Neural progenitor cell (in vitro differentiated cells): ENCODE results near the gene SERPINB3. TPM values are rescaled to one million over a fixed set of nuclear protein-coding genes. Genes with fewer than 3 reads are reported as not detected.

Source experiments
- DNase-seq: peaks from one replicate; pipeline ENCODE4 v3.0.0-alpha.2; 2016; ENCODE audit warnings: low spot score
- H2AFZ ChIP-seq: fragments of 200-600 bp; sonication (generic); replicated peaks from 2 replicates; pipeline ENCODE4 v1.6.1; 2016; ENCODE audit warnings: antibody characterized with exemption
- H3F3A ChIP-seq: fragments of 200-600 bp; sonication (generic); 2 replicates; pipeline ENCODE4 v1.6.1; 2016; ENCODE audit warnings: antibody characterized with exemption, low read depth
- H3K27ac ChIP-seq: fragments of 200-600 bp; sonication (generic); 2 replicates; pipeline ENCODE4 v1.5.1; 2016; ENCODE audit warnings: mild to moderate bottlenecking
- H3K27me3 ChIP-seq: fragments of 200-600 bp; sonication (generic); 2 replicates; pipeline ENCODE4 v1.6.1; 2016; ENCODE audit warnings: mild to moderate bottlenecking, moderate library complexity
- H3K36me3 ChIP-seq: fragments of 200-600 bp; sonication (generic); 2 replicates; pipeline ENCODE4 v1.5.1; 2016
- H3K4me1 ChIP-seq: fragments of 200-600 bp; sonication (generic); 2 replicates; pipeline ENCODE4 v1.6.1; 2016; ENCODE audit warnings: mixed run types
- H3K4me2 ChIP-seq: fragments of 200-600 bp; sonication (generic); 2 replicates; pipeline ENCODE4 v1.6.1; 2016
- H3K4me3 ChIP-seq: fragments of 200-600 bp; sonication (generic); 2 replicates; pipeline ENCODE4 v1.5.1; 2016
- H3K79me2 ChIP-seq: fragments of 200-600 bp; sonication (generic); 2 replicates; pipeline ENCODE4 v1.6.1; 2016; ENCODE audit warnings: low read depth
- H3K9ac ChIP-seq: fragments of 200-600 bp; sonication (generic); 2 replicates; pipeline ENCODE4 v1.6.1; 2016
- H3K9me3 ChIP-seq: fragments of 200-600 bp; sonication (generic); 2 replicates; pipeline ENCODE4 v1.5.1; 2016; ENCODE audit warnings: low read depth
- H4K20me1 ChIP-seq: fragments of 200-600 bp; sonication (generic); 2 replicates; pipeline ENCODE4 v1.6.1; 2016; ENCODE audit warnings: low read depth
- H3K27ac Mint-ChIP-seq: 3 replicates; pipeline ENCODE4 v1.8.0; 2021; ENCODE audit warnings: mixed read lengths
- H3K27me3 Mint-ChIP-seq: 2 replicates; pipeline ENCODE4 v1.8.0; 2022; ENCODE audit warnings: low read depth, mild to moderate bottlenecking, inconsistent platforms, moderate library complexity, mixed read lengths; ENCODE audit not compliant: insufficient read depth
- H3K36me3 Mint-ChIP-seq: 3 replicates; pipeline ENCODE4 v1.8.0; 2021; ENCODE audit warnings: mixed read lengths
- H3K4me1 Mint-ChIP-seq: 3 replicates; pipeline ENCODE4 v1.8.0; 2021; ENCODE audit warnings: mixed read lengths
- H3K4me3 Mint-ChIP-seq: 3 replicates; pipeline ENCODE4 v1.8.0; 2021; ENCODE audit warnings: mild to moderate bottlenecking, moderate library complexity, mixed read lengths
- H3K9me3 Mint-ChIP-seq: 3 replicates; pipeline ENCODE4 v1.8.0; 2020; ENCODE audit warnings: mixed read lengths
- CTCF ChIP-seq: fragments of 200-600 bp; sonication (generic); IDR thresholded peaks from 2 replicates; pipeline ENCODE4 v1.5.1; 2017; ENCODE audit warnings: antibody characterized with exemption, mild to moderate bottlenecking
- EZH2 ChIP-seq: fragments of 200-600 bp; sonication (generic); IDR thresholded peaks from 2 replicates; pipeline ENCODE4 v1.6.1; 2017; ENCODE audit warnings: antibody characterized with exemption, mild to moderate bottlenecking, moderate library complexity
- EZH2phosphoT487 ChIP-seq: fragments of 200-600 bp; sonication (generic); IDR thresholded peaks from 2 replicates; pipeline ENCODE4 v1.6.1; 2017; ENCODE audit warnings: antibody characterized with exemption
- total RNA-seq: library from RNA; depleted of rRNA; stranded (reverse); fragments of >200 nt; gene quantifications from 2 replicates; pipeline ENCODE4 v1.2.3, GENCODE V29; 2015; ENCODE audit warnings: low replicate concordance

SERPINB3 gene
- total RNA-seq, 1 donor from 2014 or later: not detected

GRCh38 chr18:63679820-63680606, 18.3 kb upstream of the SERPINB3 start:
- Mint-ChIP-seq H3K4me3 (no peak overlapping the region), H3K9me3 (no peaks in the 10 kb centered on the region), H3K27me3 (no peaks in the 10 kb centered on the region), H3K27ac (no peak overlapping the region), H3K4me1 (peaks cover 10% of the 10 kb centered on the region), H3K36me3 (no peaks in the 10 kb centered on the region)
- Histone ChIP-seq H3K27ac (no peak overlapping the region), H2AFZ (no peak overlapping the region), H3K4me3 (no peak overlapping the region), H3K4me2 (no peak overlapping the region), H4K20me1 (no peaks in the 10 kb centered on the region), H3K36me3 (no peaks in the 10 kb centered on the region), H3K4me1 (peaks cover 14% of the 10 kb centered on the region), H3K9ac (no peak overlapping the region), H3F3A (peaks cover 8% of the 10 kb centered on the region), H3K79me2 (no peaks in the 10 kb centered on the region), H3K27me3 (no peaks in the 10 kb centered on the region), H3K9me3 (no peaks in the 10 kb centered on the region)
- no peak for DNase-seq
- TF ChIP-seq EZH2 (no peak), EZH2phosphoT487 (no peak), CTCF (no peak)

- no peak overlapping the region for H3K4me2 ChIP-seq
- H3K9ac ChIP-seq: no peak overlapping the region
- no peaks in the 10 kb centered on the region for H3F3A ChIP-seq
- H3K27me3 ChIP-seq: no peaks in the 10 kb centered on the region
- Mint-ChIP-seq H3K27me3 (no peaks in the 10 kb centered on the region), H3K9me3 (no peaks in the 10 kb centered on the region), H3K4me1 (no peaks in the 10 kb centered on the region), H3K4me3 (no peak overlapping the region), H3K27ac (no peak overlapping the region), H3K36me3 (no peaks in the 10 kb centered on the region)
- H2AFZ ChIP-seq: peak overlapping the region; percentile 40
- no peaks in the 10 kb centered on the region for H3K9me3 ChIP-seq
- H3K4me3 ChIP-seq: no peak overlapping the region
- no peak for DNase-seq
- no peaks in the 10 kb centered on the region for H3K36me3 ChIP-seq
- no peaks in the 10 kb centered on the region for H4K20me1 ChIP-seq
- H3K79me2 ChIP-seq: no peaks in the 10 kb centered on the region
- TF ChIP-seq CTCF (no peak), EZH2 (no peak), EZH2phosphoT487 (no peak)
- peaks cover under 1% of the 10 kb centered on the region for H3K4me1 ChIP-seq
- no peak overlapping the region for H3K27ac ChIP-seq
Observed at GRCh38 chr18:63677500-63678225, 16.0 kb upstream of the SERPINB3 start.

- H3K36me3 ChIP-seq: no peaks in the 10 kb centered on the region
- Mint-ChIP-seq H3K36me3 (no peaks in the 10 kb centered on the region), H3K4me1 (no peaks in the 10 kb centered on the region), H3K27ac (no peak overlapping the region), H3K4me3 (no peak overlapping the region), H3K27me3 (no peaks in the 10 kb centered on the region), H3K9me3 (peaks cover 2% of the 10 kb centered on the region)
- peak; percentile 67 for DNase-seq
- no peaks in the 10 kb centered on the region for H4K20me1 ChIP-seq
- no peak overlapping the region for H3K4me3 ChIP-seq
- H3K79me2 ChIP-seq: no peaks in the 10 kb centered on the region
- H3K9me3 ChIP-seq: no peaks in the 10 kb centered on the region
- no peak overlapping the region for H3K9ac ChIP-seq
- no peaks in the 10 kb centered on the region for H3K27me3 ChIP-seq
- H3F3A ChIP-seq: no peaks in the 10 kb centered on the region
- H3K27ac ChIP-seq: no peak overlapping the region
- TF ChIP-seq CTCF (peak; percentile 58), EZH2phosphoT487 (no peak)
- peak overlapping the region; percentile 28 for H2AFZ ChIP-seq
- H3K4me1 ChIP-seq: no peaks in the 10 kb centered on the region
- H3K4me2 ChIP-seq: no peak overlapping the region
Observed at GRCh38 chr18:63676526-63677323, 15.0 kb upstream of the SERPINB3 start.
